HUDEP-2 (cell line): Measurements from ENCODE around the gene SH2D3C.

Experiments
- DNase-seq, 76 experiments: peaks; one replicate each; lab custom pipeline; 2025; ENCODE audit not compliant: unreplicated experiment in 76 of 76; lab: John Stamatoyannopoulos, UW

SH2D3C gene

DNA sequence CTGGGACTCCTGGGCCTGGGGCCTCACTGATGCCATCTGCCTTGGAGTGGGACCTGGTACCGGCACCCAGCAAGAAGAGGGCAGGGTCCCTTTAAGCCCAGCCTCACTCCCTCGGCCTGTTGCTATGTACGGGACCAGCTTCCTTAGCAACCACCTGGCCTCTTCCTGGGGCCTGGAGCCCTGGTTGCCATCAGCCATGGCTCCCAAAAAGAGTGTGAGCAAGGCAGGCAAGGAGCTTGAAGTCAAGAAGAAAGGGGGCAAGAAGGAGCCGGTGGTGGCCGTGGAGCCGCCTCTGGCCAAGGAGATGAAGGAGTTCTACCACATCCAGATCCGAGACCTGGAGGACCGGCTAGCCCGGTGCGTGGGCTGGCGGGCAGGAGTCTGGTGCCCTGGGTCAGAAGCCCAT is 71.6 kb downstream of the SH2D3C start, which contains the start of gene CFAP157:
CFAP157 (plus strand) TSS at position 153 of the 406 bp plus-strand sequence; CDS start at position 197, 44 bp downstream.
- DNase-seq, result no peak

GRCh38 chr9:127705577-127706379 is 72.7 kb downstream of the SH2D3C start:
- no peak for DNase-seq

DNA sequence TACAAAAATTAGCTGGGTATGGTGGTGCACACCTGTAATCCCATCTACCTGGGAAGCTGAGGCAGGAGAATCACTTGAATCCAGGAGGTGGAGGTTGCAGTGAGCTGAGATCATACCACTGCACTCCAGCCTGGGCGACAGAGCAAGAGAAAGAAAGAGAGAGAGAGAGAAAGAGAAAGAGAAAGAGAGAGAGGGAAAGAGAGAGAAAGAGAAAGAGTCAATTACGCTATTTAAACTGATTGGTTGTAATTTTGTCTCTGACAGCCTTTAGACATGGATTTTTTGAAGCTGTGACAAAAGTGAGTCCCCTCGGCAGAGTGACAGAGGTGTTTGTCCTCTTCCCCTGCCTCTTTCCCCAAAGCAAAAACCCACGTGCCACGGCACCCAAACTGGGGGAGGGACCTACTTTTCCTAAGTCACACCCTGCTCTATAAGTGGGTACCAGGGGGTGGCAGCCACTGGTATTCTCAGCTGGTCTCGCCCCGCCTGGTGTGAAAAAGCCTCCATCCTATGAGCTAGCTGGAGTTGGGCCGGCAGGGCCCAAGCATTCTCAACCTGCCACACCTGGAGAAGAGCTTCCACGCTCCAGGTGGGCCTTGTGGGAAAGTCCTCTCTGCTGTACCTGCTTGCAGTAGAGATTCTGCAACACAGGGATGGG is 75.0 kb downstream of the SH2D3C start:
- DNase-seq, result no peak

GRCh38 chr9:127700594-127701255 is 77.7 kb downstream of the SH2D3C start:
- no peak for DNase-seq

- no peak for DNase-seq
Measured at GRCh38 chr9:127700140-127700539, 78.3 kb downstream of the SH2D3C start.

DNA sequence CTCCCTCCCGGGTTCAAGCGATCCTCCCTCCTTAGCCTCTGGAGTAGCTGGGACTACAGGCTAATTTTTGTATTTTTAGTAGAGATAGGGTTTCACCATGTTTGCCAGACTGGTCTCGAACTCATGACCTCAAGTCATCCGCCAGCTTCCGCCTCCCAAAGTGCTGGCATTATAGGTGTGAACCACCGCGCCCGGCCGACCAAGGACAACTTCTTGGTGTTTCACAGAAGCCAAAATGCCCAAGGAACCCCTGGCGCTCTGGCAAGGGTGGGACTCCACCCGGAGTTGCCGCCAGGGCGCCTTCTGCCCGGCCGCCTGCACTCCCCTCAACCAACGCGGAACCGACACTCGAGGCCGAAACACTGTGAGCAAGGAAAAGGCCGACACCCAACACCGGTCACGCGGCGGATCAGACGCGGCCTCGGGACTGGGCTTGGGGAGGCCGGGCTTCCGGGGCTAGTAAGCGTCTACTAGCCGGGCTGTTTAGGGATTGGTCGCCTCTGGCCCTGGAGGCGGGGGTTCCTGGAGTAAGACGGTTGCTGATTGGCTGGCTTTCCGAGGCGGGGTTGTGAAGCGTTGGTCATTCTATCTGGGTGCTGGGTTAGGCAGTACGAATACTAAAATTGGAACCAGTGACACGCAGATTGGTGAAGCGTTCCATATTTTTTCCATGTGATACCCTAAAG is 79.3 kb downstream of the SH2D3C start:
- peak in 66 of 76 experiments; percentile 11 to 93 (median 80) for DNase-seq

DNA sequence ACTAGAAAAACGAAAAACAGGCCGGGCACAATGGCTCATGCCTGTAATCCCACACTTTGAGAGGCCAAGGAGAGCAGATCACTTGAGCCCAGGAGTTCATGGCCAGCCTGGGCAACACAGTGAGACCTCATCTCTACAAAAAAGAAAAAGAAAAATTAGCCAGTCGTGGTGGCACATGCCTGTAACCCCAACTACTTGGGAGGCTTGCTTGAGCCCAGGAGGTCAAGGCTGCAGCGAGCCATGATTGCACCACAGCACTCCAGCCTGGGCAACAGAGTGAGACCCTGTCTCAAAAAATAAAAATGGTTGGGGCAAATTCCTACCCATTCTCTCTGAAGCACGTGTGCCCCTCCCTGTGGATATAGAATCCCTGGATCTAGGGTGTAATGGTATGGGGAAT is 80.1 kb downstream of the SH2D3C start:
- no peak for DNase-seq

GRCh38 chr9:127697575-127697974 is 80.9 kb downstream of the SH2D3C start:
- no peak for DNase-seq

GRCh38 chr9:127694890-127695720 is 83.4 kb downstream of the SH2D3C start:
- DNase-seq, result no peak

GRCh38 chr9:127693697-127694096 is 84.8 kb downstream of the SH2D3C start:
- DNase-seq, result no peak

DNA sequence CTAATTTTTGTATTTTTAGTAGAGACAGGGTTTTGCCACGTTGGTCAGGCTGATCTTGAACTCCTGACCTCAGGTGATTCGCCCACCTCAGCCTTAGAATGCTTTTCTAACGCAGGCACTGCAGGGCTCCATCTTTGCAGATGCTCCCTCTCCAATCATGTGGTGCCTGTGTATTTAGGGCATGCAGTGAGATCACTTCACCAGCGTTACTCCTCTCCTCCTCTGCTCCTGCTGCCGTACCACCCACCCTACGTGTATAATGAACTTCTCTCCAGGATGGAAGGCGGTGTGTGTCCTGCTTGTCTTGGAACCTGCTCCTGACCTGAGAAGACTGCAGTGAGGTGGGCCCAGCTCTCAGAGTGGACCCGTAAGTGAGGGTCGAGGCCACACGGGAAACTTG is 85.3 kb downstream of the SH2D3C start:
- DNase-seq, result no peak

- no peak for DNase-seq
Measured at GRCh38 chr9:127692071-127692470, 86.4 kb downstream of the SH2D3C start.

DNA sequence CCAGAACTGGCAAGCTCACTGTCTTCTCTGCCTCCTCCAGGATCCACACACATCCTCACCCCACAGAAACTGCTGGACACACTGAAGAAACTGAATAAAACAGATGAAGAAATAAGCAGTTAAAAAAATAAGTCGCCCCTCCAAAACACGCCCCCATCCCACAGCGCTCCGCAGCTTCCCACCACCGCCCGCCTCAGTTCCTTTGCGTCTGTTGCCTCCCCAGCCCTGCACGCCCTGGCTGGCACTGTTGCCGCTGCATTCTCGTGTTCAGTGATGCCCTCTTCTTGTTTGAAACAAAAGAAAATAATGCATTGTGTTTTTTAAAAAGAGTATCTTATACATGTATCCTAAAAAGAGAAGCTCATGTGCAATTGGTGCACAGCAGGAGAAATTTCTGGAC is 87.7 kb downstream of the SH2D3C start:
- no peak for DNase-seq

- DNase-seq, result no peak
Measured at GRCh38 chr9:127689329-127690000, 89.0 kb downstream of the SH2D3C start.
